ENCODE data around the gene MSI2. TPM values are rescaled to one million over a fixed set of nuclear protein-coding genes. Genes with fewer than 3 reads are reported as not detected.

The MSI2 gene
- total RNA-seq, 1 donor from 2014 or later: 33.8 TPM

- DNase-seq (ENCODE audit: low read depth): no peak
- no peaks in the 10 kb centered on the region for H3K36me3 ChIP-seq (ENCODE audit: control insufficient read depth, insufficient read depth, low read length)
These were observed 268.7 kb downstream of the MSI2 start for GRCh38 chr17:57524839-57525568.

GRCh38 chr17:57527221-57528057, 271.1 kb downstream of the MSI2 start:
- H3K27me3 ChIP-seq (ENCODE audit: control insufficient read depth, insufficient read depth, low read length): no peaks in the 10 kb centered on the region
- no peaks in the 10 kb centered on the region for H3K36me3 ChIP-seq (ENCODE audit: control insufficient read depth, insufficient read depth, low read length)
- no peak for TF ChIP-seq CTCF (IDR thresholded peaks at IDR 0.05; ENCODE audit: insufficient read depth, low read length, poor library complexity, severe bottlenecking)
- no peak for DNase-seq (ENCODE audit: low read depth)
- no peak overlapping the region for H3K4me3 ChIP-seq (ENCODE audit: low read depth, low read length)

More at GRCh38 chr17:57524839-57525568, 268.7 kb downstream of the MSI2 start:
- H3K4me3 ChIP-seq (ENCODE audit: low read depth, low read length): no peak overlapping the region
- TF ChIP-seq CTCF (IDR thresholded peaks at IDR 0.05; ENCODE audit: insufficient read depth, low read length, poor library complexity, severe bottlenecking): no peak
- no peaks in the 10 kb centered on the region for H3K27me3 ChIP-seq (ENCODE audit: control insufficient read depth, insufficient read depth, low read length)

- no peaks in the 10 kb centered on the region for H3K27me3 ChIP-seq (ENCODE audit: control insufficient read depth, insufficient read depth, low read length)
- no peaks in the 10 kb centered on the region for H3K36me3 ChIP-seq (ENCODE audit: control insufficient read depth, insufficient read depth, low read length)
- H3K4me3 ChIP-seq (ENCODE audit: low read depth, low read length): no peak overlapping the region
- TF ChIP-seq CTCF (IDR thresholded peaks at IDR 0.05; ENCODE audit: insufficient read depth, low read length, poor library complexity, severe bottlenecking): no peak
- no peak for DNase-seq (ENCODE audit: low read depth)
These were observed 271.7 kb downstream of the MSI2 start for GRCh38 chr17:57528058-57528451.

- Histone ChIP-seq H3K36me3 (ENCODE audit: control insufficient read depth, insufficient read depth, low read length) (no peaks in the 10 kb centered on the region), H3K27me3 (ENCODE audit: control insufficient read depth, insufficient read depth, low read length) (no peaks in the 10 kb centered on the region), H3K4me3 (ENCODE audit: low read depth, low read length) (no peak overlapping the region)
- TF ChIP-seq CTCF (IDR thresholded peaks at IDR 0.05; ENCODE audit: insufficient read depth, low read length, poor library complexity, severe bottlenecking): no peak
- no peak for DNase-seq (ENCODE audit: low read depth)
These were observed 273.7 kb downstream of the MSI2 start for GRCh38 chr17:57530026-57530425.

GRCh38 chr17:57530508-57530907, 274.2 kb downstream of the MSI2 start:
- Histone ChIP-seq H3K27me3 (ENCODE audit: control insufficient read depth, insufficient read depth, low read length) (no peaks in the 10 kb centered on the region), H3K4me3 (ENCODE audit: low read depth, low read length) (no peak overlapping the region), H3K36me3 (ENCODE audit: control insufficient read depth, insufficient read depth, low read length) (no peaks in the 10 kb centered on the region)
- TF ChIP-seq CTCF (IDR thresholded peaks at IDR 0.05; ENCODE audit: insufficient read depth, low read length, poor library complexity, severe bottlenecking): no peak
- DNase-seq (ENCODE audit: low read depth): no peak
